ENCODE results near the gene PRKCA.

- no peak for TF ChIP-seq MAX (CRISPR knock-in tag; IDR thresholded peaks at IDR 0.05)
- TF ChIP-seq JUNB (CRISPR knock-in tag; conservative IDR thresholded peaks at IDR 0.05) = no peak
- no peak for TF ChIP-seq JUND (IDR thresholded peaks at IDR 0.05; ENCODE audit: borderline replicate concordance, low read depth, low read length)
- TF ChIP-seq JUND (tag; IDR thresholded peaks at IDR 0.05; ENCODE audit: borderline replicate concordance, low read depth, low read length) = no peak
- no peak for TF ChIP-seq RFX5 (IDR thresholded peaks at IDR 0.05; ENCODE audit: low read depth, low read length)
- no peak for TF ChIP-seq KHSRP (IDR thresholded peaks at IDR 0.05)
- no peak for TF ChIP-seq RB1 (IDR thresholded peaks at IDR 0.05; ENCODE audit: low read depth)
- TF ChIP-seq MAFF (IDR thresholded peaks at IDR 0.05; ENCODE audit: low read length) = no peak
- TF ChIP-seq MXD1 (CRISPR knock-in tag; IDR thresholded peaks at IDR 0.05; ENCODE audit: borderline replicate concordance, poor library complexity, severe bottlenecking) = no peak
These were observed 138.8 kb downstream of the PRKCA start for GRCh38 chr17:66441101-66441661.

Data from K562 (cell line).